ENCODE measurements around the gene OR2D2. TPM values are rescaled to one million over a fixed set of nuclear protein-coding genes. Genes with fewer than 3 reads are reported as not detected.

OR2D2 gene
- total and polyA plus RNA-seq, 2 of the 4 experiments (the other 2 are of a cell fraction) = 0.07 to 0.36 TPM

DNA sequence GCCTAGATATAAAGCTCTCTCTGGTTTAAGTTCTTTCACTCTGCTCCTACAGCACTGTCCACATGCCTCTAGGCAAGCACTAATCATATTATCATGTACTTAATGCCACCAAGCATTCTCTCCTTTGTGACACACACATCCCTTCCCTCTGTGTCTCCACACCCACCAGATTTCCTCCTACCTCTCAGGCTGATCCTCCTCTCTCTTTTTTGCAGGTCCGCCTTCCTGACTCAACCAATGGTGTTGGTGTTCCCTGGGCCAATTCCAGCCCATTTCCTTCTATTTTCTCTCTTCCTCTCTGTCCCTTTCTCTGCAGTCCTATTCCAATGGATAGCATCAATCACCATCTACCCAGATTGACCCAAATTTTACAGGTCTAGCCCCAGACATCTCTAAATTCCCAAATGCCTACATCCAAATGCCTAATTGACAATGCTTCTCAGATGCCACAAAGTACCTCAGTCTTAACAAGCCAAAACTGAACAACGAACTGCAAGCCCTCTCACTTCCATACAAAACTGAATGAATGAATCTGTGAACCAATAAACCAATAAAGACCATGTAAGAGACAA is 33.4 kb upstream of the OR2D2 start:
- Histone ChIP-seq H3K4me2 (ENCODE audit: low read depth, low read length) (peak overlapping the region; percentile 62), H2AFZ (replicated peaks; ENCODE audit: low read length, poor library complexity) (peak overlapping the region; percentile 99), H3K4me3 (ENCODE audit: insufficient read depth, low read depth, low read length) (peak overlapping the region; percentile 65; the same call in 1 of the 2 replicates), H2BK15ac (ENCODE audit: low read depth, low read length) (0 out of 3 replicates have a peak overlapping the region, but pooled peaks have one; percentile 16), H3K79me1 (ENCODE audit: low read depth in 1 of 2, low read length in 2 of 2) (peaks cover 6% of the 10 kb centered on the region in 2 experiments), H3K56ac (ENCODE audit: extremely low read depth, insufficient read depth, low read length) (no peak overlapping the region), H4K8ac (ENCODE audit: low read depth in 2 of 2, low read length in 2 of 2) (peak overlapping the region; percentile 44 to 83), H3K18ac (ENCODE audit: low read depth, low read length) (peak overlapping the region; percentile 19; the same call in 1 of the 2 replicates), H2BK5ac (ENCODE audit: low read depth, low read length, poor library complexity, severe bottlenecking) (peak overlapping the region; percentile 17), H3K9ac (ENCODE audit: low read depth, low read length) (0 out of 2 replicates have a peak overlapping the region, but pooled peaks have one; percentile 15), H2BK20ac (ENCODE audit: low read depth, low read length) (peak overlapping the region; percentile 2; the same call in 1 of the 2 replicates), H2AK5ac (ENCODE audit: low read depth, low read length) (no peak overlapping the region), H4K20me1 (ENCODE audit: insufficient read depth, low read length) (no peaks in the 10 kb centered on the region), H4K5ac (ENCODE audit: low read depth, low read length) (peak overlapping the region; percentile 47; the same call in 1 of the 2 replicates), H4K91ac (ENCODE audit: insufficient read depth, low read depth, low read length) (peak overlapping the region; percentile 14; the same call in 1 of the 2 replicates), H3K14ac (replicated peaks; ENCODE audit: low read depth, low read length) (no peak overlapping the region), H3K9me1 (ENCODE audit: insufficient read depth, low read length) (no peaks in the 10 kb centered on the region), H3K9me3 (ENCODE audit: control insufficient read depth, insufficient read depth, low read length) (no peaks in the 10 kb centered on the region), H2AK9ac (replicated peaks; ENCODE audit: low read depth, low read length, poor library complexity) (no peak overlapping the region), H3K4me1 (ENCODE audit: control insufficient read depth, insufficient read depth, low read length) (no peaks in the 10 kb centered on the region), H3K27me3 (ENCODE audit: control insufficient read depth, insufficient read depth, low read length) (no peaks in the 10 kb centered on the region), H3K23ac (ENCODE audit: low read depth, low read length) (no peak overlapping the region), H3K4ac (ENCODE audit: low read depth, low read length) (peak overlapping the region; percentile 2; the same call in 1 of the 2 replicates), H3K27ac (ENCODE audit: insufficient read depth, low read length) (no peak overlapping the region), H3K36me3 (ENCODE audit: control insufficient read depth, insufficient read depth, low read length) (no peaks in the 10 kb centered on the region), H2BK120ac (ENCODE audit: low read depth, low read length) (no peak overlapping the region)
- dilution Hi-C loops (cut with HindIII; ENCODE audit: low sequenced_read_pairs, unreplicated experiment) (no loop called here), intact Hi-C loops (cut with micrococcal nuclease) (loop anchor here (2.0 kb wide), 1 partner anchor 95 kb away; the partner anchor contains the start of genes NLRP14 and ZNF214), in situ Hi-C loops (cut with MboI; ENCODE audit: low sequenced_read_pairs) (no loop called here)
- ChIA-PET CTCF (no interaction called here), POLR2A (ENCODE audit: unreplicated experiment) (no interaction called here)
- TF ChIP-seq, protein P1, sequence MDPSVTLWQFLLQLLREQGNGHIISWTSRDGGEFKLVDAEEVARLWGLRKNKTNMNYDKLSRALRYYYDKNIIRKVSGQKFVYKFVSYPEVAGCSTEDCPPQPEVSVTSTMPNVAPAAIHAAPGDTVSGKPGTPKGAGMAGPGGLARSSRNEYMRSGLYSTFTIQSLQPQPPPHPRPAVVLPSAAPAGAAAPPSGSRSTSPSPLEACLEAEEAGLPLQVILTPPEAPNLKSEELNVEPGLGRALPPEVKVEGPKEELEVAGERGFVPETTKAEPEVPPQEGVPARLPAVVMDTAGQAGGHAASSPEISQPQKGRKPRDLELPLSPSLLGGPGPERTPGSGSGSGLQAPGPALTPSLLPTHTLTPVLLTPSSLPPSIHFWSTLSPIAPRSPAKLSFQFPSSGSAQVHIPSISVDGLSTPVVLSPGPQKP (IDR thresholded peaks at IDR 0.05; ENCODE audit: borderline replicate concordance, low read depth, low read length) = no peak
- TF ChIP-seq MAZ (IDR thresholded peaks at IDR 0.05; ENCODE audit: borderline replicate concordance, low read depth, low read length) (no peak), BHLHE40 (IDR thresholded peaks at IDR 0.05; ENCODE audit: low read depth, low read length) (no peak), FOS (IDR thresholded peaks at IDR 0.05; ENCODE audit: low read depth, low read length) (no peak), MAFK (IDR thresholded peaks at IDR 0.05; ENCODE audit: low read depth, low read length) (no peak), POLR2A (IDR thresholded peaks at IDR 0.05; ENCODE audit: low read depth, low read length) (no peak)
- BruUV-seq (replicated peaks) = no TSS peak
- ATAC-seq (ENCODE audit: low read depth) (0 out of 2 replicates have a peak, but pooled peaks have one; percentile 3), DNase-seq (peak; percentile 16)
- WGBS, 2 experiments (ENCODE audit: extremely low coverage in 2 of 2, insufficient read length in 1 of 2) = 100% methylated on average over 1 of the region's 2 CpGs; no CpG with 5 or more reads in 1 of the 2 experiments

All from IMR-90 (cell line).